K562 (cell line): ENCODE data around the gene PNPLA8. TPM values are rescaled to one million over a fixed set of nuclear protein-coding genes. Genes with fewer than 3 reads are reported as not detected.

Experiments used
- MEF2D ChIP-seq: conservative IDR thresholded peaks from 2 replicates; pipeline ENCODE4 v1.6.1; 2016; ENCODE audit warnings: low read depth, missing genetic modification characterization, missing compliant biosample characterization
- RBM15 ChIP-seq: fragments of 200-400 bp; formaldehyde crosslinking; IDR thresholded peaks from 2 replicates; pipeline ENCODE4 v1.6.1; 2018; ENCODE audit warnings: mild to moderate bottlenecking, low read length, moderate library complexity; ENCODE audit not compliant: insufficient read depth
- SNIP1 ChIP-seq: fragments of 450-650 bp; IDR thresholded peaks from 2 replicates; pipeline ENCODE4 v1.7.1; 2017; ENCODE audit warnings: low read depth, mild to moderate bottlenecking
- ZFPM2 ChIP-seq: fragments of 250-450 bp; sonication (Bioruptor Pico); IDR thresholded peaks from 2 replicates; pipeline ENCODE4 v1.5.1; 2022; ENCODE audit warnings: mild to moderate bottlenecking
- polyA plus RNA-seq, 8 experiments: library from polyadenylated mRNA; depleted of rRNA in 4 of 8; stranded (reverse) in 5 of 8; unstranded in 3 of 8; fragments of >200 nt; fragmentation: Nextera tagmentation in 2 of 8; fragmentation: Illumina TruSeq in 1 of 8; extraction: Ambion mirVana in 2 of 8; extraction: Trizol in 1 of 8; gene quantifications; 2 replicates each; pipeline versions ENCODE4 v1.2.1 to v1.2.3, GENCODE V29; 2011 to 2014; ENCODE audit warnings: inconsistent platforms in 1 of 8, missing spikeins in 1 of 8
- total RNA-seq, 7 experiments: library from RNA; depleted of rRNA in 6 of 7; stranded (reverse); fragments of >200 nt in 6 of 7; fragmentation: Illumina TruSeq in 2 of 7; extraction: Trizol in 2 of 7; gene quantifications; 2 replicates each; pipeline versions ENCODE4 v1.2.1 to v1.2.3, GENCODE V29; 2011 to 2021; ENCODE audit warnings: low replicate concordance in 1 of 7
- TF ChIP-seq, protein P1 (sequence below), 2 experiments: fragments of 450-650 bp; IDR thresholded peaks; 2 replicates each; pipeline ENCODE4 v1.6.1; 2016; ENCODE audit warnings: mild to moderate bottlenecking in 2 of 2, borderline replicate concordance in 1 of 2, low read depth in 1 of 2, moderate library complexity in 1 of 2
- TF ChIP-seq, protein P2 (sequence below): fragments of 450-650 bp; formaldehyde crosslinking; IDR thresholded peaks from 2 replicates; pipeline ENCODE4 v1.4.0; 2020; ENCODE audit warnings: mild to moderate bottlenecking

PNPLA8 gene
- total and polyA plus RNA-seq, 9 of the 15 experiments (the other 6 are each of a cell fraction or from before 2014, with no cell fraction given), result 12.8 to 27.6 (median 16.3) TPM

DNA sequence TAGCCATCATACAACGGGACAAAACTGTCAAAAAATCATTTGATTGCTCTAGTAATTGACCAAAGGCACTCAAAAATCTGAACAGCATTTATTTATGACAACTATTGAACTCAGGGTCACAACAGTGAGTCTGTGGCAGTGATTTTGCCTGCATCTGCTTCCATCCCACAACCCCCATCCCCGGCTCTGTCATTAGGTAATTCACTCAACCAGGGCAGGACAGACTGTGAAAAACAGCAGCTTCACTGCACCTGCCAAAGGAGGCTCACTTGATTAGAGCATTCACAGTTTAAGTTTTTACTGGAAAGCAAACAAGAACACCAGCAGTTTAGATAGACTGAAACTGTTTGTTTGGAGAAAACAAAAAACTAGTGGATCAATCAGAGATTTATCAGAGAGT, 91.9 kb downstream of the PNPLA8 start (continued):
- TF ChIP-seq, protein P1, sequence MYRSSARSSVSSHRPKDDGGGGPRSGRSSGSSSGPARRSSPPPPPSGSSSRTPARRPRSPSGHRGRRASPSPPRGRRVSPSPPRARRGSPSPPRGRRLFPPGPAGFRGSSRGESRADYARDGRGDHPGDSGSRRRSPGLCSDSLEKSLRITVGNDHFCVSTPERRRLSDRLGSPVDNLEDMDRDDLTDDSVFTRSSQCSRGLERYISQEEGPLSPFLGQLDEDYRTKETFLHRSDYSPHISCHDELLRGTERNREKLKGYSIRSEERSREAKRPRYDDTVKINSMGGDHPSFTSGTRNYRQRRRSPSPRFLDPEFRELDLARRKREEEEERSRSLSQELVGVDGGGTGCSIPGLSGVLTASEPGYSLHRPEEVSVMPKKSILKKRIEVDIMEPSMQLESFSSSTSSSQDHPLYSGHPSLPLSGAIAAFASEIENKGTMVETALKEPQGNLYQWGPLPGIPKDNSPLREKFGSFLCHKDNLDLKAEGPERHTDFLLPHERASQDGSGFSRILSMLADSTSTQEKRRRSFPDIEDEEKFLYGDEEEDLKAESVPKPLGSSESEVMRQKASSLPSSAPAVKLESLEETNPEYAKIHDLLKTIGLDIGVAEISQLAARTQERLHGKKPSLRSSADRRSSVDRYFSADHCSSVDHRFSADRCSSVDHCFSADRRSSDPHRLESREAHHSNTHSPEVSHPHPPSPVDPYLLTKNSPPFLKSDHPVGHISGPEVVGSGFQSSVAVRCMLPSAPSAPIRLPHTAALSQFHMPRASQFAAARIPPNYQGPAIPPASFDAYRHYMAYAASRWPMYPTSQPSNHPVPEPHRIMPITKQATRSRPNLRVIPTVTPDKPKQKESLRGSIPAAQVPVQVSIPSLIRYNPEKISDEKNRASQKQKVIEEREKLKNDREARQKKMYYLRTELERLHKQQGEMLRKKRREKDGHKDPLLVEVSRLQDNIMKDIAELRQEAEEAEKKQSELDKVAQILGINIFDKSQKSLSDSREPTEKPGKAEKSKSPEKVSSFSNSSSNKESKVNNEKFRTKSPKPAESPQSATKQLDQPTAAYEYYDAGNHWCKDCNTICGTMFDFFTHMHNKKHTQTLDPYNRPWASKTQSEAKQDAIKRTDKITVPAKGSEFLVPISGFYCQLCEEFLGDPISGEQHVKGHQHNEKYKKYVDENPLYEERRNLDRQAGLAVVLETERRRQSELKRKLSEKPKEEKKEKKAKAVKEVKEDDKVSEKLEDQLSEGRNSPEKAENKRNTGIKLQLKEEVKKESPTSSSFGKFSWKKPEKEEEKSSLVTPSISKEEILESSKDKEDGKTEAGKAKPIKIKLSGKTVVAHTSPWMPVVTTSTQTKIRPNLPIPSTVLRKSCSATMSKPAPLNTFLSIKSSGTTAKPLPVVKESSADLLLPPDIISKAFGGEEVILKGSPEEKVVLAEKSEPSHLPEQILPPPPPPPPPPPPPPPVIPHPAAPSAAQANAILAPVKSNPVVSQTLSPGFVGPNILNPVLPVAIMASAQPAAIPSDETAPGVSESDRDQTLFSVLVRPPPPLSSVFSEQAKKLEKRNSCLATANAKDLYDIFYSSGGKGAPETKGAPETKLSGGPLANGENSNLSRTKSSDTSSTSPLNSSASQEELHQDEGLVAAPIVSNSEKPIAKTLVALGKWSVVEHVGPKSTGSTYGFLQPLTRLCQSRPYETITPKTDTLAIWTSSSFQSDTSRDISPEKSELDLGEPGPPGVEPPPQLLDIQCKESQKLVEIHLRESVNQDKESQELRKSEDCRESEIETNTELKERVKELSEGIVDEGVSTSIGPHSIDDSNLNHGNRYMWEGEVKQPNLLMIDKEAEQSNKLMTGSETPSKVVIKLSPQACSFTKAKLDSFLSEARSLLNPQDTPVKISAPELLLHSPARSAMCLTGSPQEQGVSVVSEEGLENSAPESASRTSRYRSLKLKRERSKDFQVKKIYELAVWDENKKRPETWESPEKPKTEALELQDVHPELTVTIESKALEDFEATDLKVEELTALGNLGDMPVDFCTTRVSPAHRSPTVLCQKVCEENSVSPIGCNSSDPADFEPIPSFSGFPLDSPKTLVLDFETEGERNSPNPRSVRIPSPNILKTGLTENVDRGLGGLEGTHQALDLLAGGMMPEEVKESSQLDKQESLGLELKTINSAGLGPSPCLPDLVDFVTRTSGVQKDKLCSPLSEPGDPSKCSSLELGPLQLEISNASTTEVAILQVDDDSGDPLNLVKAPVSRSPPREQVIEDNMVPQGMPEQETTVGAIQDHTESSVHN (IDR thresholded peaks at IDR 0.05; ENCODE audit: borderline replicate concordance in 1 of 2, low read depth in 1 of 2), result no peak
- TF ChIP-seq, protein P2, sequence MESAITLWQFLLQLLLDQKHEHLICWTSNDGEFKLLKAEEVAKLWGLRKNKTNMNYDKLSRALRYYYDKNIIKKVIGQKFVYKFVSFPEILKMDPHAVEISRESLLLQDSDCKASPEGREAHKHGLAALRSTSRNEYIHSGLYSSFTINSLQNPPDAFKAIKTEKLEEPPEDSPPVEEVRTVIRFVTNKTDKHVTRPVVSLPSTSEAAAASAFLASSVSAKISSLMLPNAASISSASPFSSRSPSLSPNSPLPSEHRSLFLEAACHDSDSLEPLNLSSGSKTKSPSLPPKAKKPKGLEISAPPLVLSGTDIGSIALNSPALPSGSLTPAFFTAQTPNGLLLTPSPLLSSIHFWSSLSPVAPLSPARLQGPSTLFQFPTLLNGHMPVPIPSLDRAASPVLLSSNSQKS (CRISPR knock-in tag), result no peak
- no peak for TF ChIP-seq MEF2D (tag)
- no peak for TF ChIP-seq ZFPM2
- TF ChIP-seq RBM15, result no peak
- no peak for TF ChIP-seq SNIP1
